ENCODE measurements around the gene KIF20B.

DNA sequence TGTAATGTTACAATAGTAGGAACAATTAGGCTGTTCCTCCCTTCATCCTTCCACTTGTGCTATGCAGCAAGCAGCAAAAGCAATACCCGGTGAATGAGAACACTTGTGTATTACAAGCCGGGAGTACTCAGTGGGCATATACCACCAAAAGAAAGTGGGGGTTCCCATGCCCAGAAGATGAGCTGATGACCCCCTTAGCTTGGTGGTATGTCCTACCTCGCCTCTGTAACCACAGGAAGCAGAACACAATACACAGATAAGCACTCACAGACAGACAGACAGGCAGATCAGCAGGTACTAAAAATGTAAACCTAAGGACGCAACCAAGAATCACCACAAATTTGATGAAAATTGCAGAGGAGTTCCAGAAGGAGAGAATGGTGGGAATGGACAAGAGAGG, 15.5 kb upstream of the KIF20B start:
- TF ChIP-seq, protein P1, sequence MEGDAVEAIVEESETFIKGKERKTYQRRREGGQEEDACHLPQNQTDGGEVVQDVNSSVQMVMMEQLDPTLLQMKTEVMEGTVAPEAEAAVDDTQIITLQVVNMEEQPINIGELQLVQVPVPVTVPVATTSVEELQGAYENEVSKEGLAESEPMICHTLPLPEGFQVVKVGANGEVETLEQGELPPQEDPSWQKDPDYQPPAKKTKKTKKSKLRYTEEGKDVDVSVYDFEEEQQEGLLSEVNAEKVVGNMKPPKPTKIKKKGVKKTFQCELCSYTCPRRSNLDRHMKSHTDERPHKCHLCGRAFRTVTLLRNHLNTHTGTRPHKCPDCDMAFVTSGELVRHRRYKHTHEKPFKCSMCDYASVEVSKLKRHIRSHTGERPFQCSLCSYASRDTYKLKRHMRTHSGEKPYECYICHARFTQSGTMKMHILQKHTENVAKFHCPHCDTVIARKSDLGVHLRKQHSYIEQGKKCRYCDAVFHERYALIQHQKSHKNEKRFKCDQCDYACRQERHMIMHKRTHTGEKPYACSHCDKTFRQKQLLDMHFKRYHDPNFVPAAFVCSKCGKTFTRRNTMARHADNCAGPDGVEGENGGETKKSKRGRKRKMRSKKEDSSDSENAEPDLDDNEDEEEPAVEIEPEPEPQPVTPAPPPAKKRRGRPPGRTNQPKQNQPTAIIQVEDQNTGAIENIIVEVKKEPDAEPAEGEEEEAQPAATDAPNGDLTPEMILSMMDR (conservative IDR thresholded peaks at IDR 0.05): no peak
- no peak for TF ChIP-seq EZH2 (IDR thresholded peaks at IDR 0.05; ENCODE audit: low read depth)
